ENCODE measurements around the gene TNFSF18. TPM values are rescaled to one million over a fixed set of nuclear protein-coding genes. Genes with fewer than 3 reads are reported as not detected.

The TNFSF18 gene
- polyA plus RNA-seq, 1 donor from 2014 or later, result not detected

GRCh38 chr1:173023343-173023742 is 27.4 kb downstream of the TNFSF18 start (continued):
- TF ChIP-seq CTCF (IDR thresholded peaks at IDR 0.05; ENCODE audit: poor library complexity, severe bottlenecking), result no peak
- TF ChIP-seq TAF1 (IDR thresholded peaks at IDR 0.05; ENCODE audit: low read depth), result no peak
- TF ChIP-seq RAD21 (conservative IDR thresholded peaks at IDR 0.05), result no peak

DNA sequence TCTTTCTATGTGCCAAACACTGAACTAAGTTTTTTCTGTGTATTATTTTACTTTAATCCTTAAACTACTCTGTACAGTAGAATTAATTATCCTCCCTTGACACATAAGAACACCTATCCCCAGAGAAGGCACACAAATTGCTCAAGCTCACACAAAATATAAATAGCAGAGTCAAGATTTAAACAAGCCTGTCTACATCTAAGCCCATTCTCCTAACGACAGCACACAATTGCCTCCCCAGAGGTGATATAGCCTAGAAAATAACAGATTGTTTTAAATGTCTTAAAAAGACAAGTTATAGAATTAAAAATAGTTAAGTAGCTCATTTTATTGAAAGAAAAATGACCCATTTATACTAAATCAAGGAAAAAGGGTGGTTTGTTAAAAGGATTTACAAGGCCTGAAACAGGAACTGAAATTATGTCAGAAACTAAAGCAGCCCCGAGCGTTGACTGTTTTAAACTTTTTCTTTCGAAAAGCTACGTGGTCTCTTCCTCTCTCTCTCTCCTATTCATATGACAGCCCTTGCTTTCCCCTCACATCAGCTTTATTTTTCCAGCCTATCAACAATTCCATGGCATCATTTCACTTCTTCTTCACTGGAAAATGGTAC is 30.5 kb downstream of the TNFSF18 start:
- Histone ChIP-seq H3K4me2 (ENCODE audit: low read length) (no peak overlapping the region), H3K4me3 (ENCODE audit: low read length) (no peak overlapping the region), H3K79me2 (replicated peaks; ENCODE audit: insufficient read depth, low read length) (no peaks in the 10 kb centered on the region), H3K9me2 (ENCODE audit: insufficient read depth, low read length) (no peaks in the 10 kb centered on the region), H3K9ac (ENCODE audit: low read length) (no peak overlapping the region), H4K20me1 (ENCODE audit: insufficient read depth) (no peaks in the 10 kb centered on the region), H3F3A (ENCODE audit: insufficient read depth, low read length, poor library complexity, severe bottlenecking) (no peaks in the 10 kb centered on the region), H3K36me3 (ENCODE audit: insufficient read depth, low read length) (no peaks in the 10 kb centered on the region), H3K27me3 (ENCODE audit: insufficient read depth, low read depth, low read length) (no peaks in the 10 kb centered on the region), H3K27ac (ENCODE audit: low read length) (no peak overlapping the region), H3K9me3 (ENCODE audit: low read length) (no peaks in the 10 kb centered on the region), H2AFZ (ENCODE audit: low read depth, low read length) (no peak overlapping the region)
- TF ChIP-seq CTCF (IDR thresholded peaks at IDR 0.05; ENCODE audit: poor library complexity, severe bottlenecking) (no peak), TAF1 (IDR thresholded peaks at IDR 0.05; ENCODE audit: low read depth) (no peak), RAD21 (conservative IDR thresholded peaks at IDR 0.05) (no peak), POLR2AphosphoS5 (IDR thresholded peaks at IDR 0.05) (no peak), MXI1 (conservative IDR thresholded peaks at IDR 0.05; ENCODE audit: poor library complexity, severe bottlenecking) (no peak), EP300 (conservative IDR thresholded peaks at IDR 0.05; ENCODE audit: poor library complexity, severe bottlenecking) (no peak)
- TF ChIP-seq, protein P1, sequence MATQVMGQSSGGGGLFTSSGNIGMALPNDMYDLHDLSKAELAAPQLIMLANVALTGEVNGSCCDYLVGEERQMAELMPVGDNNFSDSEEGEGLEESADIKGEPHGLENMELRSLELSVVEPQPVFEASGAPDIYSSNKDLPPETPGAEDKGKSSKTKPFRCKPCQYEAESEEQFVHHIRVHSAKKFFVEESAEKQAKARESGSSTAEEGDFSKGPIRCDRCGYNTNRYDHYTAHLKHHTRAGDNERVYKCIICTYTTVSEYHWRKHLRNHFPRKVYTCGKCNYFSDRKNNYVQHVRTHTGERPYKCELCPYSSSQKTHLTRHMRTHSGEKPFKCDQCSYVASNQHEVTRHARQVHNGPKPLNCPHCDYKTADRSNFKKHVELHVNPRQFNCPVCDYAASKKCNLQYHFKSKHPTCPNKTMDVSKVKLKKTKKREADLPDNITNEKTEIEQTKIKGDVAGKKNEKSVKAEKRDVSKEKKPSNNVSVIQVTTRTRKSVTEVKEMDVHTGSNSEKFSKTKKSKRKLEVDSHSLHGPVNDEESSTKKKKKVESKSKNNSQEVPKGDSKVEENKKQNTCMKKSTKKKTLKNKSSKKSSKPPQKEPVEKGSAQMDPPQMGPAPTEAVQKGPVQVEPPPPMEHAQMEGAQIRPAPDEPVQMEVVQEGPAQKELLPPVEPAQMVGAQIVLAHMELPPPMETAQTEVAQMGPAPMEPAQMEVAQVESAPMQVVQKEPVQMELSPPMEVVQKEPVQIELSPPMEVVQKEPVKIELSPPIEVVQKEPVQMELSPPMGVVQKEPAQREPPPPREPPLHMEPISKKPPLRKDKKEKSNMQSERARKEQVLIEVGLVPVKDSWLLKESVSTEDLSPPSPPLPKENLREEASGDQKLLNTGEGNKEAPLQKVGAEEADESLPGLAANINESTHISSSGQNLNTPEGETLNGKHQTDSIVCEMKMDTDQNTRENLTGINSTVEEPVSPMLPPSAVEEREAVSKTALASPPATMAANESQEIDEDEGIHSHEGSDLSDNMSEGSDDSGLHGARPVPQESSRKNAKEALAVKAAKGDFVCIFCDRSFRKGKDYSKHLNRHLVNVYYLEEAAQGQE (IDR thresholded peaks at IDR 0.05; ENCODE audit: borderline replicate concordance), result no peak

DNA sequence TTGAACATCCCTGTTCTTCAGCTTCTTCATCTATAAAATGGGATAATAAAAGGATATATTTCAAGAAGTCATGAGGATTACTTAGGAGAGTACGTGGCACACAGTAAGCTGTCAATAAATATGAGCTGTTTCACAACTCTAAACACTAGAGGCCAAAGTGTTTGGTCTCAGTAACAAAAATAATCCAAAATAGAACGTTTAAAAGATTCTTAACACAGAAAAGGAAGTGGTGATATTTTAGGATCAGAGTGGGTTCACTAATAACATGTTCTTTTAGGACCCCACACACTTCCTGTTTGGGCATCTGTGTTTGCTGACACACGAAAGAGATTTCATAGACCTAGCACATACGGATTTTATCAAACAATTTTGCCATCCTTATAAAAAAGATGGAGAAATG is 32.9 kb downstream of the TNFSF18 start:
- no peak overlapping the region for H3K27ac ChIP-seq (ENCODE audit: low read length)
- no peak overlapping the region for H2AFZ ChIP-seq (ENCODE audit: low read depth, low read length)
- no peak overlapping the region for H3K4me3 ChIP-seq (ENCODE audit: low read length)
- no peaks in the 10 kb centered on the region for H3K27me3 ChIP-seq (ENCODE audit: insufficient read depth, low read depth, low read length)
- H3K9ac ChIP-seq (ENCODE audit: low read length), result no peak overlapping the region
- H3K9me3 ChIP-seq (ENCODE audit: low read length), result no peaks in the 10 kb centered on the region
- H3K79me2 ChIP-seq (replicated peaks; ENCODE audit: insufficient read depth, low read length), result no peaks in the 10 kb centered on the region
- no peaks in the 10 kb centered on the region for H3K9me2 ChIP-seq (ENCODE audit: insufficient read depth, low read length)
- H3K36me3 ChIP-seq (ENCODE audit: insufficient read depth, low read length), result no peaks in the 10 kb centered on the region
- H3K4me2 ChIP-seq (ENCODE audit: low read length), result no peak overlapping the region
- H3F3A ChIP-seq (ENCODE audit: insufficient read depth, low read length, poor library complexity, severe bottlenecking), result no peaks in the 10 kb centered on the region
- TF ChIP-seq TAF1 (IDR thresholded peaks at IDR 0.05; ENCODE audit: low read depth) (no peak), RAD21 (conservative IDR thresholded peaks at IDR 0.05) (no peak), SMC3 (conservative IDR thresholded peaks at IDR 0.05; ENCODE audit: poor library complexity) (no peak), CTCF (IDR thresholded peaks at IDR 0.05; ENCODE audit: poor library complexity, severe bottlenecking) (no peak)
- H4K20me1 ChIP-seq (ENCODE audit: insufficient read depth), result no peaks in the 10 kb centered on the region

Measured in neural cell (in vitro differentiated cells).